ENCODE data around the gene HOXA1. TPM values are rescaled to one million over a fixed set of nuclear protein-coding genes. Genes with fewer than 3 reads are reported as not detected.

The HOXA1 gene
- total RNA-seq, 1 donor from 2014 or later: 9.5 TPM

DNA sequence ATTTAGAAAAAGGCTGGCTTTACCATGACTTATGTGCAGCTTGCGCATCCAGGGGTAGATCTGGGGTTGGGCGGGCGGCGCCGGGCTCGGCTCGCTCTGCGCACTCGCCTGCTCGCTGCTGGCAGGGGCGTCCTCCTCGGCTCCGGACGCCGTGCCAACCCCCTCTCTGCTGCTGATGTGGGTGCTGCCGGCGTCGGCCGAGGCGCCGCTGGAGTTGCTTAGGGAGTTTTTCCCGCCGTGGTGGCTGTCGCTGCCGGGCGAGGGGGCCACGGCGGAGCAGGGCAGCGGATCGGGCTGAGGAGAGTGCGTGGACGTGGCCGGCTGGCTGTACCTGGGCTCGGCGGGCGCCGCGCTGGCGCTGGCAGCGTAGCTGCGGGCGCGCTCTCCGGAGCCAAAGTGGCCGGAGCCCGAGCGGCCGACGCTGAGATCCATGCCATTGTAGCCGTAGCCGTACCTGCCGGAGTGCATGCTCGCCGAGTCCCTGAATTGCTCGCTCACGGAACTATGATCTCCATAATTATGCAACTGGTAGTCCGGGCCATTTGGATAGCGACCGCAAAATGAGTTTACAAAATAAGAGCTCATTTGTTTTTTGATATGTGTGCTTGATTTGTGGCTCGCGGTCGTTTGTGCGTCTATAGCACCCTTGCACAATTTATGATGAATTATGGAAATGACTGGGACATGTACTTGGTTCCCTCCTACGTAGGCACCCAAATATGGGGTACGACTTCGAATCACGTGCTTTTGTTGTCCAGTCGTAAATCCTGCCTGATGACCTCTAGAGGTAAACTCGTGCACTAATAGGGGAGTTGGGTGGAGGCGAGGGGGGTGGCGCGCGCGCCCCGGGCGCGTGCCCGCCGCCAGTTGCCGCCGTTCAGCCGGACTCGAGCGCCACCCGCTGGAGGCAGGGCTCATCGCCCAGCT, 47.5 kb upstream of the HOXA1 start, which contains the start of gene HOXA5:
HOXA5 (minus strand) TSS at position 659 of the 927 bp plus-strand sequence; CDS start at position 585, 74 bp downstream.
- Mint-ChIP-seq H3K27me3 (peaks cover 71% of the 10 kb centered on the region), H3K36me3 (peaks cover 37% of the 10 kb centered on the region), H3K4me3 (peak within 1 kb of the TSS; percentile 99), H3K9me3 (no peaks in the 10 kb centered on the region), H3K4me1 (ENCODE audit: unreplicated experiment) (peaks cover 19% of the 10 kb centered on the region), H3K27ac (peak within 1 kb of the TSS; percentile 99)
- peak; percentile 92 for TF ChIP-seq CTCF (conservative IDR thresholded peaks at IDR 0.05)
- DNase-seq (ENCODE audit: extremely low spot score, unreplicated experiment): peak; percentile 97

GRCh38 chr7:27142580-27143022, 46.8 kb upstream of the HOXA1 start:
- H3K9me3 Mint-ChIP-seq: no peaks in the 10 kb centered on the region
- DNase-seq (ENCODE audit: extremely low spot score, unreplicated experiment): peak; percentile 67
- H3K4me1 Mint-ChIP-seq (ENCODE audit: unreplicated experiment): peaks cover 20% of the 10 kb centered on the region
- H3K27ac Mint-ChIP-seq: peak overlapping the region; percentile 99
- peaks cover 71% of the 10 kb centered on the region for H3K27me3 Mint-ChIP-seq
- no peak for TF ChIP-seq CTCF (conservative IDR thresholded peaks at IDR 0.05)
- H3K4me3 Mint-ChIP-seq: peak overlapping the region; percentile 99
- peaks cover 37% of the 10 kb centered on the region for H3K36me3 Mint-ChIP-seq

- H3K36me3 Mint-ChIP-seq: peaks cover 37% of the 10 kb centered on the region
- DNase-seq (ENCODE audit: extremely low spot score, unreplicated experiment): no peak
- H3K4me3 Mint-ChIP-seq: peak overlapping the region; percentile 99
- H3K27ac Mint-ChIP-seq: peak overlapping the region; percentile 99
- H3K9me3 Mint-ChIP-seq: no peaks in the 10 kb centered on the region
- TF ChIP-seq CTCF (conservative IDR thresholded peaks at IDR 0.05): peak; percentile 54
- peaks cover 20% of the 10 kb centered on the region for H3K4me1 Mint-ChIP-seq (ENCODE audit: unreplicated experiment)
- H3K27me3 Mint-ChIP-seq: peaks cover 66% of the 10 kb centered on the region
Observed at GRCh38 chr7:27141923-27142579, 46.3 kb upstream of the HOXA1 start.

GRCh38 chr7:27141137-27141922, 45.5 kb upstream of the HOXA1 start:
- peaks cover 21% of the 10 kb centered on the region for H3K4me1 Mint-ChIP-seq (ENCODE audit: unreplicated experiment)
- H3K27ac Mint-ChIP-seq: peak overlapping the region; percentile 99
- H3K27me3 Mint-ChIP-seq: peaks cover 59% of the 10 kb centered on the region
- DNase-seq (ENCODE audit: extremely low spot score, unreplicated experiment): no peak
- H3K4me3 Mint-ChIP-seq: peak overlapping the region; percentile 99
- no peaks in the 10 kb centered on the region for H3K9me3 Mint-ChIP-seq
- H3K36me3 Mint-ChIP-seq: peaks cover 33% of the 10 kb centered on the region
- no peak for TF ChIP-seq CTCF (conservative IDR thresholded peaks at IDR 0.05)

Data from type B pancreatic cell (in vitro differentiated cells).